Suprapubic skin (tissue), 4 donors: ENCODE data around the gene OR2T6.

Experiments used
- CTCF ChIP-seq, 2 donors: fragments of 200-600 bp in 1 of 2; fragments of 450-650 bp in 1 of 2; sonication (generic) in 1 of 2; IDR thresholded peaks; one replicate each; pipeline ENCODE4 v1.5.1; 2016 to 2019; ENCODE audit warnings: antibody characterized with exemption in 2 of 2, mild to moderate bottlenecking in 1 of 2, moderate library complexity in 1 of 2
- EP300 ChIP-seq: sonication (generic); formaldehyde crosslinking; IDR thresholded peaks from one replicate; pipeline ENCODE4 v1.6.1; 2017; ENCODE audit warnings: antibody characterized with exemption
- POLR2A ChIP-seq, 2 donors: fragments of 450-650 bp; IDR thresholded peaks; one replicate each; pipeline ENCODE4 v1.6.1; 2017; ENCODE audit warnings: antibody characterized with exemption in 2 of 2, mild to moderate bottlenecking in 2 of 2, moderate library complexity in 2 of 2
- POLR2AphosphoS5 ChIP-seq, 3 donors: sonication (generic); formaldehyde crosslinking; IDR thresholded peaks; one replicate each; pipeline ENCODE4 v1.6.1; 2017; ENCODE audit warnings: antibody characterized with exemption in 3 of 3

DNA sequence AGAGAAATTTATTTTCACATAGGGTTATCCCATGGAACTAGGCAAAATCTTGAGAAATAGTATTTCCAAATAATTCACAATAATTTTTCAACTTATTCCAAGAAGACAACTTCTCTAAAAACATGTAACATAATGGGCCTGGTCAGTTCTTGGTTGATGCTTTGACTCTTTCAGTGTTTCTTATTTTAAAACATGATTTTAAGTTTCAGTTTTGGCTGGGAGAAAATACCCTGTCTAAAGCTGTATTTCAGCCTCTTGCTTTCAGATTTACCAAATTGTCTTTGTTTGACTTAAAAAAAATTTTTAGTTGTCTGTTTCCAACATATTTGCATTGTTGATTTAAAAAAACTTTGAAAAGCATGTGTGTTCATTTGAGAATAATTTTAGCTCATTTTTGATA is 8.9 kb upstream of the OR2T6 start:
- TF ChIP-seq POLR2A (IDR thresholded peaks at IDR 0.05) (no peak), EP300 (no peak), CTCF (IDR thresholded peaks at IDR 0.05) (no peak), POLR2AphosphoS5 (IDR thresholded peaks at IDR 0.05) (no peak)
